GM12801 (cell line): ENCODE measurements around the gene MBTPS1.

ENCODE experiments used
- CTCF ChIP-seq: IDR thresholded peaks from one replicate; pipeline ENCODE4 v1.5.1; 2011; ENCODE audit warnings: control low read depth; ENCODE audit not compliant: insufficient read length; ENCODE audit errors: extremely low read depth

The MBTPS1 gene

DNA sequence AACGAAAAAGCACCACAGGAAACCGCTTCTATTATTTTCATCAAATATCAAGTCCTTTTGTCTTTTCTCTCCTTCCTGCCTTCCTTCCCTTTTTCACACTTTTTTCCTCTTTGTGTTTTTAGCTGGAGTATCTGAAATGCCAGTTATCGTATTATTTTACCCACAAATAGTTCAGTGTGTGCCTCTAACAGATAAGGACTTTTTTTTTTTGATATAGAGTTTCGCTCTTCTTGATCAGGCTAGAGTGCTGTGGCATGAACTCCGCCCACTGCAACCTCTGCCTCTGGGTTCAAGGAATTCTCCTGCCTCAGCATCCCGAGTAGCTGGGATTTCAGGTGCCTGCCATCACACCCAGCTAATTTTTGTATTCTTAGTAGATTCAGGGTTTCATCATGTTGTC is 39.0 kb upstream of the MBTPS1 start:
- no peak for TF ChIP-seq CTCF

DNA sequence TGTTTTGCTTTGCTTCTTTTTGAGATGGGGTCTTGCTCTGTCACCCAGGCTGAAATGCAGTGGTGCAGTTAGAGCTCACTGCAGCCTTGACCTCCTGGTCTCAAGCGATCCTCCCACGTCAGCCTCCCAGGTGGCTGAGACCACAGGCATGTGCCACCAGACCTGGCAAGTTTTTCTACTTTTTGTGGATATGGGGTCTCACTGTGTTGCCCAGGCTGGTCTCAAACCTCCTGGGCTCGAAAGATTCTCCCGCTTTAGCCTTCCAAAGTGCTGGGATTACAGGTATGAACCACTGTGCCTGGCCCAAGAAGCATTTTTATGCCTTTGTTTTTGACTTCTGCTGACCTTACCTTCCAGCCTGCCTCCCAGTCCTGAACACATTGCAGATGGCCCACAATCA is 38.5 kb upstream of the MBTPS1 start:
- TF ChIP-seq CTCF, result no peak

GRCh38 chr16:84153660-84154214 is 37.0 kb upstream of the MBTPS1 start:
- no peak for TF ChIP-seq CTCF

DNA sequence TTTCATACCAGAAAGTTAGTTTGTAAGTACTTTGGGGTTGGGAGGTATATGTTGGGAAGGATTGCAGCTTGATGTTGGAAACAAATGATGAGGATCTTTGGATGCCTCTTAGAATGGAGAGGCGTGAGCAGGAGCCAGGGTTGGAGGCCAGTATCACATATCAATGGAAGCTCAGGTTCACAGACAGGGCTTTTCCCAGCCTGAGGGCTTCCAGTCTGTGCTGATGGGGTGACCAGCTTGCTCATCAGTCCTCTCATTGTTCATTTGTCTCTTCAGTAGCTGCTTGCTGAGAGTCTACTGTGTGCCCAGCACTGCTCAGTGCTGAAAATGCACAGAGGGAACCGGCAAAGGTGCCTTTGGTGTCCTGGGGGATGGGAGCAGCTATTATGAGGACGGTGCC is 34.2 kb upstream of the MBTPS1 start:
- TF ChIP-seq CTCF, result no peak

- TF ChIP-seq CTCF, result no peak
These were observed 28.3 kb upstream of the MBTPS1 start, which contains the start of the genes DNAAF1 and HSDL1 for GRCh38 chr16:84144859-84145639. Gene DNAAF1 (plus strand): TSS chr16:84145308. CDS start chr16:84145441, 133 bp downstream. Gene HSDL1 (minus strand): TSS chr16:84145177. CDS start chr16:84131321, 13,856 bp downstream.

- TF ChIP-seq CTCF, result no peak
These were observed 27.6 kb upstream of the MBTPS1 start for GRCh38 chr16:84144209-84144858.

GRCh38 chr16:84143784-84144199 is 27.1 kb upstream of the MBTPS1 start:
- no peak for TF ChIP-seq CTCF
